ENCODE data around the gene MFSD6.

DNA sequence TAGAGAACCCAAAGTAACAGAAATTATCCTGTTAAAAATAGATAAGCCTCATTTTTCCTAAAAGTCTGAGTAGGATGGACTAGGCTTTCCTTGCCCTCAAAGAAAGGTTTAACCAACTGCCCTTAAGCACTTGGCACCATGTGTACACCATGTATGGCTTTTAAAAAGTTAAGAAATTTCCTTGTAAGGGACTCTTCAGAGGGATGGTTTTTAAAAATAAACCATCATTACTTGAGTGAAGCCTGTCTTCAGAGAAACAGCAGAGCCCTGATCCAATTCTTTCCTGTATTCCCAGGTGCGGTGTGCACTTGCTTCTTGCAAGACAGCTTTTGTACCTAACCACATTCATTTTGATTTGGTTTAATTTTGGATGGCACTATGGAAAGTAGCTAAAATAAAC is 127.4 kb downstream of the MFSD6 start:
- no peak for TF ChIP-seq CTCF (IDR thresholded peaks at IDR 0.05)
- TF ChIP-seq POLR2A (IDR thresholded peaks at IDR 0.05) = no peak

Measured in thyroid gland (tissue), 4 donors.